PFSK-1 (cell line): ENCODE results near the gene ACOX2.

Experiments
- FOXP2 ChIP-seq: optimal IDR thresholded peaks from 2 replicates; pipeline ENCODE3; 2011; ENCODE audit warnings: borderline replicate concordance, control low read depth, inconsistent platforms; ENCODE audit not compliant: insufficient read depth; ENCODE audit errors: extremely low read length, extremely low read depth
- POLR2AphosphoS5 ChIP-seq: IDR thresholded peaks from 2 replicates; pipeline ENCODE4 v1.6.1; 2012; ENCODE audit warnings: low read depth, mild to moderate bottlenecking, control low read depth, low read length, moderate library complexity
- REST ChIP-seq, 2 experiments: IDR thresholded peaks; 2 replicates each; pipeline versions ENCODE4 v1.6.1 to v1.8.0; 2011 to 2012; ENCODE audit warnings: low read depth in 2 of 2, low read length in 2 of 2, control low read depth in 1 of 2, inconsistent platforms in 1 of 2, mild to moderate bottlenecking in 1 of 2, moderate library complexity in 1 of 2; ENCODE audit not compliant: insufficient read depth in 1 of 2
- SIN3A ChIP-seq: IDR thresholded peaks from 2 replicates; pipeline ENCODE4 v1.6.1; 2012; ENCODE audit warnings: mild to moderate bottlenecking, low read length, moderate library complexity, borderline replicate concordance; ENCODE audit not compliant: insufficient read depth
- TAF1 ChIP-seq: IDR thresholded peaks from 2 replicates; pipeline ENCODE4 v1.6.1; 2012; ENCODE audit warnings: low read length, control low read depth, borderline replicate concordance; ENCODE audit not compliant: insufficient read depth

The ACOX2 gene

GRCh38 chr3:58484722-58485069, 52.3 kb downstream of the ACOX2 start:
- TF ChIP-seq TAF1 (no peak), REST (IDR thresholded peaks at IDR 0.05; ENCODE audit: insufficient read depth in 1 of 2, low read depth in 2 of 2, low read length in 2 of 2) (no peak), POLR2AphosphoS5 (no peak), SIN3A (no peak), FOXP2 (no peak)

- TF ChIP-seq REST (IDR thresholded peaks at IDR 0.05; ENCODE audit: insufficient read depth in 1 of 2, low read depth in 2 of 2, low read length in 2 of 2) (no peak), TAF1 (no peak), SIN3A (no peak), POLR2AphosphoS5 (no peak), FOXP2 (no peak)
Observed at GRCh38 chr3:58484045-58484721, 52.8 kb downstream of the ACOX2 start.

- TF ChIP-seq FOXP2 (no peak), TAF1 (no peak), REST (IDR thresholded peaks at IDR 0.05; ENCODE audit: insufficient read depth in 1 of 2, low read depth in 2 of 2, low read length in 2 of 2) (no peak), POLR2AphosphoS5 (no peak), SIN3A (no peak)
Observed at GRCh38 chr3:58482917-58483636, 53.9 kb downstream of the ACOX2 start.

GRCh38 chr3:58480309-58480708, 56.7 kb downstream of the ACOX2 start:
- TF ChIP-seq FOXP2 (no peak), POLR2AphosphoS5 (no peak), TAF1 (no peak), SIN3A (no peak), REST (IDR thresholded peaks at IDR 0.05; ENCODE audit: insufficient read depth in 1 of 2, low read depth in 2 of 2, low read length in 2 of 2) (no peak)
